C4-2B (cell line): Measurements from ENCODE around the gene NR2F1-AS1.

ENCODE experiments used
- H3K27ac ChIP-seq: fragments of 450-650 bp; 2 replicates; pipeline ENCODE4 v1.5.1; 2017
- CTCF ChIP-seq: fragments of 450-650 bp; conservative IDR thresholded peaks from 2 replicates; pipeline ENCODE4 v1.5.1; 2017; ENCODE audit warnings: mild to moderate bottlenecking
- ZFX ChIP-seq: fragments of 450-650 bp; IDR thresholded peaks from 2 replicates; pipeline ENCODE4 v1.6.1; 2017

Gene NR2F1-AS1

GRCh38 chr5:93572608-93573353, 8.2 kb downstream of the NR2F1-AS1 start:
- no peak overlapping the region for H3K27ac ChIP-seq
- TF ChIP-seq ZFX = no peak
- no peak for TF ChIP-seq CTCF

DNA sequence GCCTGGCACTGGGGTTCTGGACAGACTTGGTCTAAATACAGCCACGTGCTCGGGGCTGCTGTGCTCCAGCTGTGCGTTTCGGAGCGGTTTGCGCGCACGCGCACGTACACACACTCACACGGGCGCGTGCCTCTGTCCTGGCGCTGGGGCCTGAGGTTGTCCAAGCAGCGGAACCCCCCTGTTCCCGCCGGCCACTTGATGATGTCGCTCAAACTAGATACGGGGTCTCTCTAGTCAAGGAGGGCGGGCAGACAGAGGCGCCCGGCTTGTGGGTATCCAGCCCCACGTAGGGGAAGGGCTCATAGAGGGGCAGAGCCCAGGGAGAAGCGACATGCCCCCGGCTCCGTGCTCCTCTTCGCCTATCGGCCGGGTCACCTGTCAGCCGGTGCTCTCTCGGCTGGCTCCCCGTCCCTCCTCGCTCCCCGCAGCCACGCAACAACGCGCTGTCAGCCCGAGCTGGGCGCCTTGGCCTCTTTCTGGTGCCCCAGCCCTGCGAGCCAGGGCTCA, 8.9 kb downstream of the NR2F1-AS1 start:
- no peak for TF ChIP-seq CTCF
- TF ChIP-seq ZFX = no peak
- H3K27ac ChIP-seq = no peak overlapping the region

DNA sequence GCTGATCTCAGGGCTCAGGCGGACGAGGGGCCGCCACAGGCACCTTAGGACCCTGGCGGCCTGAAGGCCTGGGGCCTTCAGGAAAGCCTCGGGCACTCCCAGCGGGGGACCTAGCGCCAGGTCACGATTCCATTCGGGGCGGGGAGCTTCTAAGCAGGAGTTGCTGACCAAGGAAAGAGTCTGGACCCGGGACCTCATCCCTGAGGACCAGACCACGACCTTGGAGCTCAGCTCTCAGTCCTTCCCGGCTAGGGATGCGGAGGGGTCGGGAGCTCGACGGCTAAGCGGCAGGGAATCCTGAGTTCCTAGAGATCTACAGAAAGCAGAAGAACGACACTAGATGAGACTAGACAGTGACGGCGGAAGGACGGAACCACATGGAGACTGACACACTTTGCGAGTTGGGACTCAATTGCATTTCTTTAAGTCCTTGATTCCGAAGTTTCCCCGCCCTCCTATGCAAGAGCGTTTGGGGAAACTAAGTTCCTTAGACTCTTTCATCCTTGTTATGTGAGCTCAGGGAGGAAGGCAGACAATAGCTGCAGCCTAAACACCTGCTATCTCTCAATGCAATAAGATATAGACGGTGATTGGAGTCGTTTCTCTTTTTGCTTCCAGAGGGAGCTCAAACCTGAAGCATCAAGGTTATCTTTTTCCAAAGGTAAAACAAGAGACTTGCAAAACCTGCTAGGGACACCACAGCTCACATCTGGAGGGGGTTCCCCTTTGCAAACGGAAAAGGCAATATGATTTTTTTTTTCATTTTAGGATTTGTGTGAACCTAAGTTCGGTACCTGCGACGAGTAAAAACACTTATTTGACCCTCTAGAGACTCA, 9.7 kb downstream of the NR2F1-AS1 start:
- TF ChIP-seq ZFX (no peak), CTCF (no peak)
- H3K27ac ChIP-seq = no peak overlapping the region

GRCh38 chr5:93570294-93571113, 10.5 kb downstream of the NR2F1-AS1 start:
- no peak overlapping the region for H3K27ac ChIP-seq
- TF ChIP-seq CTCF (no peak), ZFX (no peak)

DNA sequence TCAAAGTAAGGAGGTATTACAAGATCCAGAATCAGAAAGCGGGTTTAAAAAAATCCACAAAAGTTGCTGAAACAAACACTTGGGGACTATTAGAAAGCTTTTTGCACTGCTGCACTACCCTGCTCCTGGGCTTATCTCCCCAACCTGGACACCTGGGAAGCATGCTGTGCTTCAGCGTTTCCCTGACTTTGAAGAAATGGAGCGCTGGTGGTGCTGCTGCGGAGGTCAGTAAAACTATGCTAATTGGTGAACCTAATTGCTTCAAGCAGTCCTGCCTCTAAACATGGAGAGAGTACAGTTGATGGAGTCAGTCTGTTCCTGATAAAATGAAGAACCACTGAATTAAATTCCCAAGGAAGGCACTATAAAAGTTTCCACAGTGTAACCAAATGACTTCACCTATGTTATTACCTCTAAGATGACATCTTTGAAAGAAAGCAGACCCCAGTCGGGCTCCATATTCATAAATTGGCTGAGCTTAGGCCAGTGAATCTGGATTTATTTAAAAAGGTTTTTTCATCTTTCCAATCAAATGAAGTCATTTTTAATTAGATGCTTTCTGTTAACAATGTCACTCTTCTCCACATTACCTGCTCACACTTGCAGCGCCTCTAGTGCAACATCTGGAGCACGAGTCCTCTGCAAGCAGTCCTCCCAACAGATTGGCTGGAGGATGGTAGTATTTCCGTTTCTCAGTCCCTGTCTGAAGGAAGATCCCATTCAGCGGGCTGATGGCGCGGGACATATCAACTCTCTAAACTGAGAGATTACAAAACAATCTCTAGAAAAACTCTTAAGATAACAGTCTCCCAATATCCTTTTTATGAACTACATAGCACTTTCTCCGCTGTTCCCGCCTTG, 11.5 kb downstream of the NR2F1-AS1 start:
- no peak for TF ChIP-seq CTCF
- TF ChIP-seq ZFX = no peak
- H3K27ac ChIP-seq = no peak overlapping the region

DNA sequence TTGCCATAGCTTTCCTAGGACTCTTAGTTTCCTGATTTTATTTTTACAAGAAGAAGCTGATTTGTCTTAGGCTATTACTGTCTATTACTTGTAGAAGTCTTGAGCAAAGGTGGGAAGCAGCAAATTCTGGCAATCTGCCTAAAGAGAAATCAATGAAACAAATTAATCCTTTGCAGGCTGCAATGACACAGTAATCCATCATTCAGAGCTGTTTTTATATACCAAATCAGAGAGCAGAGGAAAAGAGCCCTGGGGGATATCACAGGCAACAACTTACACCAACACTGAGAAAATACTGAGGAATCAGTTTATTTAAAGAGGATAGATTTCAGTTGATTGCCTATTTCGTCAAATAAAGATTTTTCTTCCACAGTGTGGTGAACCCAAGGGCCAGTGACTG, 13.6 kb downstream of the NR2F1-AS1 start:
- no peak for TF ChIP-seq ZFX
- no peak for TF ChIP-seq CTCF

More for the DNA sequence above, 13.6 kb downstream of the NR2F1-AS1 start:
- no peak overlapping the region for H3K27ac ChIP-seq
